Astrocyte (in vitro differentiated cells and primary cell): ENCODE data around the gene BAIAP3.

Experiments used
- EZH2 ChIP-seq: IDR thresholded peaks from 2 replicates; pipeline ENCODE4 v1.6.1; 2012; ENCODE audit warnings: mild to moderate bottlenecking, low read length, inconsistent platforms; ENCODE audit not compliant: insufficient read depth
- TF ChIP-seq, protein P1 (sequence below): IDR thresholded peaks from 2 replicates; pipeline ENCODE4 v1.5.1; 2011; ENCODE audit warnings: low read depth, mild to moderate bottlenecking, inconsistent platforms, low read length, moderate library complexity; ENCODE audit not compliant: insufficient read depth

- TF ChIP-seq, protein P1, sequence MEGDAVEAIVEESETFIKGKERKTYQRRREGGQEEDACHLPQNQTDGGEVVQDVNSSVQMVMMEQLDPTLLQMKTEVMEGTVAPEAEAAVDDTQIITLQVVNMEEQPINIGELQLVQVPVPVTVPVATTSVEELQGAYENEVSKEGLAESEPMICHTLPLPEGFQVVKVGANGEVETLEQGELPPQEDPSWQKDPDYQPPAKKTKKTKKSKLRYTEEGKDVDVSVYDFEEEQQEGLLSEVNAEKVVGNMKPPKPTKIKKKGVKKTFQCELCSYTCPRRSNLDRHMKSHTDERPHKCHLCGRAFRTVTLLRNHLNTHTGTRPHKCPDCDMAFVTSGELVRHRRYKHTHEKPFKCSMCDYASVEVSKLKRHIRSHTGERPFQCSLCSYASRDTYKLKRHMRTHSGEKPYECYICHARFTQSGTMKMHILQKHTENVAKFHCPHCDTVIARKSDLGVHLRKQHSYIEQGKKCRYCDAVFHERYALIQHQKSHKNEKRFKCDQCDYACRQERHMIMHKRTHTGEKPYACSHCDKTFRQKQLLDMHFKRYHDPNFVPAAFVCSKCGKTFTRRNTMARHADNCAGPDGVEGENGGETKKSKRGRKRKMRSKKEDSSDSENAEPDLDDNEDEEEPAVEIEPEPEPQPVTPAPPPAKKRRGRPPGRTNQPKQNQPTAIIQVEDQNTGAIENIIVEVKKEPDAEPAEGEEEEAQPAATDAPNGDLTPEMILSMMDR, result no peak
- TF ChIP-seq EZH2, result no peak
Measured at GRCh38 chr16:1348926-1349325, 15.5 kb downstream of the BAIAP3 start.
